NB4 (cell line): ENCODE measurements around the gene CSPG4.

ENCODE experiments used
- CTCF ChIP-seq: IDR thresholded peaks from one replicate; pipeline ENCODE4 v1.5.1; 2012; ENCODE audit warnings: low read depth, low read length
- MAX ChIP-seq: IDR thresholded peaks from 2 replicates; pipeline ENCODE4 v1.6.1; 2011; ENCODE audit warnings: low read depth, low read length
- POLR2A ChIP-seq: IDR thresholded peaks from 2 replicates; pipeline ENCODE4 v1.6.1; 2011; ENCODE audit warnings: mild to moderate bottlenecking; ENCODE audit not compliant: insufficient read length; ENCODE audit errors: extremely low read depth

- no peak for TF ChIP-seq CTCF
- TF ChIP-seq POLR2A = no peak
- no peak for TF ChIP-seq MAX
Observed at GRCh38 chr15:75659141-75659771, 53.4 kb downstream of the CSPG4 start.
